ENCODE results near the gene NKAIN4.

The NKAIN4 gene

DNA sequence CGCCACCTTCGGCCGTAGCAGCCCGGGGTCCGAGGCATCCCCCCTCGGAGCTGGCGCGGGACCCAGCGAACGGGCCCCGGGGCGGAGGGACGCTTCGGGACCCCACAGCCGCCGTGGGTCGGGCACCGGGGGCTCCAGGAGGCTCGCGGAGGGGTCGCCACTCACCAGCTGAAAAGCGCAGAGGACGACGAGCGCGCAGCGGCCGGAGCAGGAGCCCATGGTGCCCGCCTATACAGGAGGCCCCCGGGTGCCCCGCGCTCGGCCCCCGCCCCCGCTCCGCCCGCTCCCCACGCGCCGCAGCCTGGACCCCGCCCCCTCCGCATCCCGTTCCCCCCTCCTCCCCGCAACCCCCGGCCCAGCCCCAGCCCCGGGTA is at the start of gene NKAIN4:
TSS of gene NKAIN4 (minus strand) at position 232 of the 374 bp plus-strand sequence. CDS start at position 219, 13 bp downstream.
- DNase-seq, result no peak

DNA sequence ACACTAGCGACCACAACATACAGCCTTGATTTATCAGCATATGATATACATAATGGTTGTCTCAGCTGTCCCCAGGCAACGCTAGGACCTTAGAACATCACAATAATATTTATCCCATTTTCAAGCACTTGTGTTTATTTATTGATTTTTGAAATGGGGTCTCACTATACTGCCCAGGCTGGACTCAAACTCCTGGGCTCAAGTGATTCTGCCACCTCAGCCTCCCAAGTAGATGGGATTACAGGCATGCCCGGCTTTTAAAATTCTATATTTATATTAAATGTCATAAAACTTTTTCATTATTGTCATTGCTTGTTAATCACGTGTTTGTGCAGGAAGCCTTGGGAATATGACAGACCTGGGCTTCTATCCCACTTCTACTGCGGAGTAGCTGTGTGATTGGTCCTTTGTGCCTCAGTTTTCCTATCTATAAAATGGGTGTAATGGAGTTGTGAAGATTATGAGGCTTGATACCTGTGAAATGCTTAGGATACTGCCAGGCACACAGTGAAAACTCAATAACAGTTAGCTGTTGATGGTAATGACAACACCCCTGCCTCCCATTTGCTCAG is 48.9 kb upstream of the NKAIN4 start:
- no peak for DNase-seq

DNA sequence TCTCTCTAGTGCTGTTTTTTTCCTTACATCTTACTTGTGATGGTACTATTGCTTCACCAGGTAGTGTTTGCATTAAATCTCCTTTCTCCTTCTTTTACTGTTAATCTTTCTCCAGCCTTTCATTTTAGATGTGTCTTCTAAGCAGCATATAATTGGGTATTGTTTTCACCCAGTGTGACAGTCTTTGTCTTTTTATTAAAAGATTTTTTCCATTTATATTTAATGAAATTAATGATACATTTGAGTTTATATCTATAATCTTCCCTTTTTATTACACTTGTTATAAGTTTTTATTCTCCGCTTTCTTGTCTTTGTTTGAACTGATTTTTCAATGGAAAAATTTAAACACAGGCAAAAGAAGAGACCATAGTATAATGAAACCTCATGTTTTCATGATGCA is 47.4 kb upstream of the NKAIN4 start:
- DNase-seq, result no peak

DNA sequence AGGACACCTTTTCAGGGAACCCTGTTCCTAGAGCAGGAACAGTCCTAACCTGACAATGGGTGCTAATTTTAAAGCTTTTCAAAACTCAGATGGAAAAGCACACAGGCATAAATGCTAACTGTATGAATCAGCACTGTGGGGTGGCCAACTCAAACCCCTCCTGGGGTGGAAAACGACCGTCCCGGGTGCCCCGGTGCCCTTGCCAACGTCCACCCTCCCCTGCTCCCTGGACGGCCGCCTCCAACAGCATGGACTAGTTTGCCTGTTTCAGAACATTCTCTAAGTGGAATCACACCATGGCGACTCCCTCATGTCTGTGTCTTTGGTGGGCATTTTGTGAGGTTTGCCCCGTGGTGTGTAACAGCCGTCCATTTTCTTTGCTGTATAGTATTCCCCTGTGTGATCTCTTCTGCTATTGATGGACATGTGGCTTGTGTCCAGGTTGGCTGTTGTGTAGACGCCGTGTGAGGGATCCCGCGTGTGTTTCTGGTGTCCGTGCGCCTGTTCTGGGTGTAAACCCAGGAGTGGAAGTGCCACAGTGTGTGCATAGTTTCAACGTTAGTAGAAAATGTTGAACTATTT is 44.6 kb upstream of the NKAIN4 start:
- DNase-seq, result no peak

DNA sequence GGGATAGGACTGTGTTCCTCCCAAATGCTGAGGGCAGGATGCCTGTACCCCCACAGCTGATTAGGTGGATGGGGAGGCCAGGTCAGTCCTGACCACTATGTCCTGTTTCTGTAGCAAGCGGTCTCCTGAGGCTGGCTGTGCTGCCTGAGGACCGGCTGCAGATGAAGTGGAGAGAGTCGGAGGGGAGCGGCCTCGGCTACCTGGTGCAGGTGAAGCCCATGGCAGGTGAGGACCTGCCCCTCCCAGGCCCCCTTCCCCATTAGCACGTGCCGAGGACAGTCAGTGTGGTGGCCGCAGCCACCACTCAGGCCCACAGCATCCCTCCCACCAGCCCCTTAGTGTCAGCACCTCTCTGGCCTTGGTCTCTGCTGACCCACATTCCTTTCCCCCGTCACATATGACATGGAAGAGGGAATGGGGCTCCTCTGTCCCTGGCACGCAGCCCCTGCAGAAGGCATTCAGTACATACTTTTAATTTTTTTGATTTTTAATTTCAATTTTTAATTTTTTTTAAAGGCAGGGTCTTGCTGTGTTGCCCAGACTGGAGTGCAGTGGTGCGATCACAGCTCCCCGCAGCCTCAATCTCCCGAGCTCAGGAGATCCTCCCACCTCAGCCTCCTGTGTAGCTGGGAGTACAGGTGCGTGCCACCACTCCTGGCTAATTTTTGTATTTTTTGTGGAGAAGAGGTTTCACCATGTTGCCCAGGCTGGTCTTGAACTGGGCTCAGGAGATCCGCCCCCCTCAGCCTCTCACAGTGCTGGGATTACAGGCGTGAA is 43.7 kb upstream of the NKAIN4 start:
- DNase-seq, result no peak

DNA sequence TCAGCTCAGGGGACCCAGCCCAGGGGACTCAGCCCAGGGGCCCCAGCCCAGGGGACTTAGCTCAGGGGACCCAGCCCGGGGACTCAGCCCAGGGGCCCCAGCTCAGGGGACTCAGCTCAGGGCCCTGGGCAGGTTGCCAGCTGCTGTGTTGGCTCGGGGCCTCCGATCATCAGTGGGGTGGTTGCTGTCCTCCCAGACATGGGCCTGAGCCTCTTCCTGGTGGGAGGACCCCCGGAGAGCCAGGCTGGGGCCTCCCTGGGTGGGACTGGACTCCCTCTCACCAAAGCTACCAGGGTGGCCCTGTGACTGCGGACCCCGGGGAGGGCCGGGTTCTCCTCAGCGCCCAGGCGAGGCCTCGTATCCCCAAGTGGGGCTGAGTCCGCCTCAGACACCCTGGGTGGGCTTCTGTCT is 43.1 kb upstream of the NKAIN4 start:
- DNase-seq, result no peak

DNA sequence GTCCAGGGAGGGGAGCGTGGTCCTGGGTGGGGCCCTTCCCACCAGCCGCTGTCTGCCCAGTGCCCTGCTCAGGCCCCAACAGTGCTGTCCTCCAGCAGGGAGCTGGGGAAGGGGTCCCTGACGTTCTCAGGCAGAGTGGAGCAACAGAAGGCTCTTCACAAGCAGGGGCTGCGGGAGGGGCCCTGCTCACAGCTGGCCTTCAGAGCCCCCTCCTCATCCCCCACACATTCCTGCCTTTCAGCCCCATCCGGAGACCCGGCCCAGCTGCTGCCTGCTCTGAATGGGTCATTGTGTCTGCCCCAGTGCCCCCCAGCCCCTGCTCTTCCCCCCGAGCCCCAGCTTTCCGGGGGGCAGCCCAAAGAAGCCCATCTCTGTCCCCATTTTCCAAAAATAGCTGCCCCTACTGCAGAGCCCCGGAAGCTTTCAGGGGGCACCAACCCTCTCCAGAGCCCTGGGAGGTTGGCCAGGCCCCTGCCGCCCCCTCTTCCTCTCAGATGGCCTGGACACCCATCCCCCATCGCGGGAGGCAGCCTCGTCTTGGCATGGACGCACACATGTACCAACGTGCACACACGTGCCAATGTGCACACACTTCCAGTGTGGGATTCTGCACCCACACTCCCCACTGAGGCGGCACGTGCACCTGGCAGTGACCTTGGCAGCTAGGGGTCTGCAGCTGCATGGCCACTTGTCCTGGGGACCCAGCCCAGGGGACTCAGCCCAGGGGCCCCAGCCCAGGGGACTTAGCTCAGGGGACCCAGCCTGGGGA is 42.5 kb upstream of the NKAIN4 start:
- no peak for DNase-seq

DNA sequence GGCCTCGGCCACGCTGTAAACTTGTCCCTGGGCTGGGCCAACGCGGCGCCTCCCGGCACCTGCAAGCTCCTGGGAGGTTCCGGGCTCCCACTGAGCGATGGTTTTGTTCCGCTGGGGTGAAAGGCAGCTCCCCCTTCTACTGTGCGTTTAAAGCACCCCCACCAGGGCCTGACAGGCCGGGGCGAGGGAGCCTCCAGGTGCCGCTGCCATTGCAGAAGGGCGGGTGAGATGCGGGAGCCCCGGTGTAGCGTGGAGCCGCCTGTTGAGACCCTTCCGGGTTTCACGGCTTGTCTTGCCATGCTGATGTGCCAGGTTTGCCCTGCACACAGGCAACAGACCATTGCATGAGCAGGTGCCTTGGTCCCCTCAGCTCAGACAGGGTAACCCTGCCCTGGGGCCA is 41.6 kb upstream of the NKAIN4 start:
- DNase-seq, result no peak

DNA sequence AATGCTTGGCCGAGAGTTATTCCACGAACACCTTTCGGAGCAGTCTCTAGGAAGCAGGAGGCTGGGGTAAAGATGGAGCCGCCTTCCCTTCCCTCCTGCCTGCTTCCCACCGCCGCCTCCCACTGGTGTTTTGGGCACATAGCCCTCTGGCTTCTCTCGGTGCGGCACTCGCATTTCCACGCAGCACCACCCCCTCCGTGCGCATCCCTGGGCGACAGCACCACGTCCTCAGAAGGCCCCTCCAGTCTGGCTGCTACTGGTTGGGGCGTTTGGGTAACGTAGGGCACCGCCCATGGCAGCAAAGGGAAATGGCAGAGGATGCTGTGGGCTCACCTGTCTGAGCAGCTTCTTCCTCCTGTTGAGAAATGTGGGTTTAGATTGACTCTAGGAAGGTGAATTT is 41.2 kb upstream of the NKAIN4 start:
- peak in 1 of 6 experiments; percentile 18 for DNase-seq

DNA sequence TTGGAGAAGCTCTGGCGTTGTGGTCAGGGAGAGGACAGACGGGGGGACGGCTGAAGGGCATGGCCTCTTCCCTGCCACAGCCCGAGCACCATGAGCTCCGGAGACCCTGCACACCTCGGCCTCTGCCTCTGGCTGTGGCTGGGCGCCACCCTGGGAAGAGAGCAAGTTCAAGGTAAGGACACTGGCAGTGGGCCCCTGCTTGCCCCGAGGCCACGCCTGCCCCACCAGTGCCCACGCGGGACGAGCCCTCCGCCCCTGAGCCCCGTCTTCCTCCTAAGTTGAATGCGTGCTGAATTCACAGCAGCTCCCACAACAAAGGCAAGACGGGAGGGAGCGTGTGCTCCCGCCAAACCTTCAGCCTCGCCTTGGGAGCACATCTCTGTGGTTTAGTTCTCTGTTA is 40.8 kb upstream of the NKAIN4 start:
- no peak for DNase-seq

DNA sequence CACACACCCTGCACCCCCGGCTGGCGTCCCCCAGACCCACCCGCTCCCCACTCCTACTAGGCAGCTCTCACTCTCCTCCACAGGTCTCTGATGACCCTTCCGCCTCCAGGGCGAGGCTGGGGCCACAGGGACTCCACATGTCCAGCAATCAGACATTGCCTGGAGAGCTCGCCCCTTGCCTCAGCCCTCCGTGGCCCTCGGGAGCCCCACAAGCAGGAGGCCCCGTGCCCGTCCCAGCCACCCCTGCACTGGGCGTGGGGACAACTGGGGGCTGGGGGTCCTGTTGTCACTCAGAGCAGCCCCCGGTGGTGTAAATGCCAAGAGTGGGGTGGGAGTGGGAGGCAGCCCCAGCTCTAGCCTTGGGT is 40.3 kb upstream of the NKAIN4 start:
- DNase-seq, result no peak

DNA sequence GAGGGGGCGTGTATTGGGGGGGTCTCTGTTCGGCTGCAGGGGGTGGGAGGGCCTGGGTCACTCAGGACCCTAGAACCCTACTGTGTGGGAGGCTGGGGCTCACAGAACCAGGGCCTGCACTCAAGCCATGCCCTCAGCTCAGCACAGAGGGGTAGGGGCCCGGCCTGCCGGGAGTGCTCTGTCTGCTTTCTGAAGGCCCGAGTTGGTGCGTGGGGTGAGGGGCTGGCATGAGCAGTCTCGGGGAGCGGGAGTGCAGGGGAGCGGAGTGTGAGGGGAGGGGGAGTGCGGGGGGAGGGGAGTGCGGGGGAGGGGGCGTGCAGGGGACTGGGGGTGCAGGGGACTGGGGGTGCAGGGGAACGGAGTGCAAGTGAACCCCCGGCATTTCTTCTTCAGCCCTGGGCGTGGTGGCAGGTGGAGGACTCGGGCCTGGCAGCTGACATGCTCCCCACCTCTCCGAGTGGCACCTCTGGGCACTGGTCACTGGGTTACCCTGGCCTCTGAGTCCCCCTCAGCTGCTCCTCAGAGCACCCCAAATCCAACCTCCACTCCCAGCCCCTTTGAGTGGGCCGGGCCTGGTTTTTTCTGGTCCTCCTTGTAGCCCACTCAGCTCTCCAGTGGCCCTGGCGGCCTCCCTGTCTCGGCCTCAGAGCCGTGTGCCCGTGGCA is 39.7 kb upstream of the NKAIN4 start:
- DNase-seq, result no peak

DNA sequence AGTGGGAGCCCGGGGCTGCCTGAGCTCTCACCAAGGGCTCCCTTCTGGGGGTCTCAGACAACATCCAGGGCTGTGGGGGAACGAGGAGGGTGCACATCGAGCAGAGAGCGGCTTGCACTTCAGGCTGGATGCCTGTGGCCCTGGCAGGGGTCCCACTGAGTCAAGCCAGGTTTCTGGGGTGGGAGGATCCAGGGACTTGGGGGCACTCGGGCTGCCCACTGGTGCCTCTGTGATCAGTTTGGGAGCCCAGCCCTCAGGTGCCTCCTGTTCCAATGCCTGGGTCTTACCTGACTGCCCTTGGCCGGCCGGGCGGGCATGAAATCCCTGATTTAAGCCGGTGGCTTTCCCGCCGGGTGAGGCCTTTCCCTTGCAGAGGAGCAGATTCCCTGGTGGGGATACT is 39.2 kb upstream of the NKAIN4 start:
- DNase-seq, result no peak

DNA sequence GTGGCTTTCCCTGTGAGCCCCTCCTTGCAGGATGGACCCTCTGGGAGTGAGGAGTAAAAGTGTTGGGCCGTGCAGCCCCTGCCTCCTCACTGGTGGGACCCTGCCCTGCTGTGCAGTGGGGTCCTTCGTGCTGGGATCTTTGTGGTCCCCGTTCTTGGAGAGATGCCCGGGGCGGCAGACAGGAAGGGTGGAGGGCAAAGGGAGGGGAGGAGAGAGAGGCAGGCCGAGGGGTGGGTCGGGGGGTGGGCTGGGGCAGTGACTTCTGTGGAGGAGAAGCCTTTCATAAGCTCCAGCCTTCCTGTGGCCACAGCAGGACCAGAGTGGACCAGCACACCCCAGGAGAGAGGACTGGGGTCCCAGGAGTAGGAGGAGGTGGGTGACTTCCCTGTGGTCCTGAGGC is 38.6 kb upstream of the NKAIN4 start, which contains the start of gene COL20A1:
TSS of gene COL20A1 (plus strand) at position 283 of the 400 bp plus-strand sequence. CDS start 1,922 bp downstream, outside the sequence.
- no peak for DNase-seq

DNA sequence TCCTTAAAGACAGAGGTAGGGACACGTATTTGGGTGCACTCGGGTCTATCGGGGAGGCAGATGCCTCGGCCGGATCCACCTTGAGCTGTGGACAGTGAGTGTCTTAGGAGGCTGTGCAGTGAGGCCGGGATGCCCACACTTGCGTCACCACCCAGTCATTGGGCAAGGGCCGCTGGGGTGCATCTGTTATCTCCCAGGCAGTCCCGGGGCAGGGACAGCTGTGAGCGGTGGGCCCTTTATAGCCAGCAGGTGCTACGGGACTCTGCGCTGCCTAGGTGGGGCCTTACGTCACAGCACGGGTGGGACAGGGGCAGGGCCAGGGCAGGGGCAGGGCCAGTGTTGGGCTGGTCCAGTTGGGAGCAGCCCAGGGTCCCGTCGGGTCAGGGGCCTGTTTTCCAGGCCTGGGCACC is 38.0 kb upstream of the NKAIN4 start:
- no peak for DNase-seq

DNA sequence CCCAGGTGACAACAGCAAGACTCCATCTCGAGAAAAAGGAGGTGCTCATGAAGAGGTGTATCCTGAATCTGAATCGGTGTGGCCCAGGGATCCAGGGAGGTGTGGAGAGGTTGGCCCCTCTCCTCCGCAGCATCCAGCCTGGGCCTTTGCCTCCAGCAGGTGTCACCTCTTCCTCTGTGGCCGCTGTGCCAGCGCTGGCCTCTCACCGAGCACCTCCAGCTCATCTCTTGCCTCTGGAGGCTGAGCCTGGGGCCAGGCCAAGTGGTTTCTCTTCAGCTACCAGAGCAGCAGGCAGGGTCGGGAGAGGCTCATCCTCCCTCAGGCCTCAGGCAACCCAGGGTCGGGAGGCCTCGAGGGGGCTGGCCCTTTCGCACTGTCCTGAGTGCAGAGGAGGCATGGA is 37.5 kb upstream of the NKAIN4 start:
- DNase-seq, result no peak

DNA sequence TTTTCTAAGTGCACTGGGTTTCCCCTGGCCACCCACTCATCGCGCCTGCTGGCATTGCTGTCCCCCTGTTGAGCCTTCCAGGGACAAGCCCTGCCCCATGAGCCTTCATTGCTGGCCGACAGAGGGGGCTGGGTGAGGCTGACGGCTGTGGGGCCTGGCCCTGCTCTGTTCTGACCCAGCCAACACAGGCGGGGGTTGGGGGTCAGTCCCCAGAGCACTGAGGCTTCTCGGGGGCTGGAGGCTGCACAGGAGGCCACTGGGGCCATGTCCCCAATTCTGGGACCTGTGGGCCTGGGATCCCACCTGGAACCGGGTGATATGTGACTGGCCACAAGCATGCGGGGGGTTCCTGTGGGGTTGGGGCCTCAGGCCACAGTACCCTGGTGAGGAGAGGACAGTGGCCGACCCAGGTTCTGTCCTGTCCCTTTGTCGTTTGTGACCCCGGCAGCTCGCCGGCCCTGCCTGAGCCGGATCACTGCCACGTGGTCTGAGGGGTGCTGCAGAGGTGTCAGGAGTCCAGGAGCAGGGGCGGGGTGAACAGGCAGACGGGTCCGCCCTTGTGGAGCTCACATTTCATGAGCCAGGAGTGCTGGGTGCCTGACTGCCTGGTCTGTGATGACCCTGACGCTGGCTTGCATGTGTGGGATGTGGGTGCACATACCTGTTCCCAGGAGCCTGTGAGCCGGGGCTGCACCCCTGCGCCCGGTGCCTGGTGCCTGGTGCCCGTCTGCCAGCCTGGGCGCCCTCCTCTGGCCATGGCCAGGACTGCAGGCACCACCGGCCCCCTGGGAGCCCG is 36.6 kb upstream of the NKAIN4 start:
- peak; percentile 16 to 57 (median 37) for DNase-seq

DNA sequence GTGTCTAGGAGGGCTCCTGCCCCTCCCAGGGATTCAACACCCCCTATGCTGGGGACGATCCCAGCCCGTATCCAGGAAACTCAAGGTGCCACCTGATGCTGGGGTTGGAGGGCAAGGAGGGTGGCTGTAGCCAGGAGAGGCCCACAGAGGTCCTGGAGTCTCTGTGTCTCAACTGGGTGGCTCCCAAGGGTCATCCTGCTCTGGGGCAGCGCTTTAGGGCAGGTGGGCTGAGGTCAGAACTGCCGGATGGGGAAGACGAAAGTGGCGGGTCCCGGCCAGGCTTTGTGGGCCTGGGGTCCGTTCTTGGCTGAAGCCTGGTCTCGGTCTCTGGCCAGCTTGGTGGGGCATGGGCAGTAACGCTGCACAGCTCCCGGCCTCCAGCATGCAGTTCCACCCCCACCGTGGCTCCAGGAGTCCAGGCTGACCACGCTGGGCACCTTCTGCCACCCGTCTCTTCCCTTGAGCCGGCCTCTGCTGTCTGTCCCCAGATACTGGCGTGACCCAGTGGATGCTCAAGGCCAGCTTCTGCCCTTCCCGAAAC is 35.9 kb upstream of the NKAIN4 start:
- no peak for DNase-seq

DNA sequence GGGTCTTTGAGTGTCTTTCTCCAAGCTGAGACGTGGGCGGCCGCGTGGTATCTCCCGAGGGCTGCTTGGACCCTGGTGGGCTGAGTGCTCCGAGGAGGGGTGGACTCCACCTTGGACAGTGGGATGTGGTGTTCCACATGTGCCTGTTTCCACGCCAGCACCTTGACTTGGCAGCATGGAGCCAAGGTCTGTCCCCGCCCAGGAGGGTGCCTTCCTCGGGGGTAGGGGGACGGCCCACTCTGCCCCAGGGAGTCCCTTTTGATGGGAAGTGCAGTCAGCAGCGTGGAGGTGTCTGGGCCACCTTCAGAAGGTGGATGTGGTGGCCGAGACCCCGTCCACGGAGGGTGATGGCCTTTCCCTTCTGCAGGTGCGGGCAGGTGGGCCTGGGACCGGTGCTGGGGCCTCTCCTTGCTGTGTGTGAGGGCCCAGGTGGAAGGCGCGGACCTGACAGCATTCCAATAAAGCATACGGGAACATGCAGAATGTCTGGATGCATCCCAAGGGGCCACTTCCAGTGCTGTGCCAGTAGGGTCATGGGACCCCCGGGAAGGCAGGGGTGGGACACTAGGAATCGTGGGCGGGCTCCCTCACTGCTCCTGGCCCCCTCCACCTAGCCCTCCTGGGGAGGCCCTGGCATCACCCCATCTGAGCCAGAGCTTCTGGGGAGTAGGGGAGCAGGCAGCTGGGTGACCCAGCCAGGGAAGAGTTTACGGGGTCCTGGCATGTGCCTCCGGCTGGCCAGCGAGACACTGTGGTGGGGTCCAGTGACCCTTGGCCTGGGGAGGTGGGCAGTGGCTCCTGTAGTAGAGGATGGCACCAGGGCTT is 35.3 kb upstream of the NKAIN4 start:
- DNase-seq, result no peak

DNA sequence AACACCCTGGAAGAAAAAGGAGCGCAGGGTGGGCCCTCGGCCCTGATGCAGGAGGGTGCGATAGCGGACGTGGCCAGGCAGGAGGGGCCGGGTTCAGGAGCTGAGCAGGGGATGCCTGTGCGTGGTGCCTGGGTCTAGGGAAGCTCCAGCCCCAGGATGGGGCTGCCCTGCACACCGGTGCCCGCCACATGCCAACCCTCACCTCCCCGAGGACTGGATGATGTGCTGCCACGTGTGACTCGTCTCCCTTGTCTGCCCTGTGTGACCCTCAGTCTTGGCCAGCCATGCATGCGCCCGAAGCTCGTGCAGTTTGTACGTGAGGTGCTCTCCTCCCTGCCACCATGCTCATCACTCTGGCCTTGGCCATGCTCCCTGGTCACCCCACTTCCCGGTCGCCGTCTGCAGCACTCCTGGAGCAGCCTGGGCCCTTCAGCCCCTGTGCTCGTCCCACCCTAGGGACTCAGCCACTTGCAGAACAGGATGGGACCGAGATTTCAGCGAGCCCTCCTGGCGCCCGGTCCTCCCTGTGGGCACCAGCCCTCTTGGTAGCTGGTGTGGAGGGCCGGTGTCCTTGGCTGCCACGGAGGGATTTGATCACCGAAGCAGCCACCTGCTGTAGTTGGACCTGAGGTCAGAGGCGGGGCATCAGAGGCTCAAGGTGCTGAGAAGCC is 34.5 kb upstream of the NKAIN4 start:
- DNase-seq, result no peak
